ENCODE data around the gene HTT-AS.

HTT-AS gene

GRCh38 chr4:3025881-3026280 is 48.5 kb downstream of the HTT-AS start:
- no peak overlapping the region for H3K27ac ChIP-seq (ENCODE audit: low read length)
- H3K9ac ChIP-seq (ENCODE audit: low read length): no peak overlapping the region
- no peaks in the 10 kb centered on the region for H3K9me2 ChIP-seq (replicated peaks; ENCODE audit: insufficient read depth, low read length)
- no peaks in the 10 kb centered on the region for H3K4me1 ChIP-seq (ENCODE audit: low read length)
- no peak overlapping the region for H2AFZ ChIP-seq (ENCODE audit: low read length)
- no peaks in the 10 kb centered on the region for H3K9me3 ChIP-seq (replicated peaks; ENCODE audit: insufficient read depth, low read length)
- no peaks in the 10 kb centered on the region for H4K20me1 ChIP-seq (ENCODE audit: insufficient read depth, low read length)
- DNase-seq: no peak
- H3F3A ChIP-seq (ENCODE audit: insufficient read depth, low read length): no peaks in the 10 kb centered on the region
- TF ChIP-seq EZH2 (optimal IDR thresholded peaks at IDR 0.05; ENCODE audit: low read depth, low read length): no peak
- no peak for TF ChIP-seq CTCF (IDR thresholded peaks at IDR 0.05; ENCODE audit: low read length)
- TF ChIP-seq EZH2phosphoT487 (IDR thresholded peaks at IDR 0.05; ENCODE audit: low read length): no peak
- H3K79me2 ChIP-seq (ENCODE audit: low read length): no peaks in the 10 kb centered on the region
- no peak overlapping the region for H3K4me2 ChIP-seq (ENCODE audit: low read depth, low read length)
- no peak overlapping the region for H3K4me3 ChIP-seq (ENCODE audit: low read length)
- H3K36me3 ChIP-seq (replicated peaks; ENCODE audit: insufficient read depth, low read length): no peaks in the 10 kb centered on the region
- H3K27me3 ChIP-seq (replicated peaks; ENCODE audit: insufficient read depth, low read length): no peaks in the 10 kb centered on the region

- H3K27me3 ChIP-seq (replicated peaks; ENCODE audit: insufficient read depth, low read length): no peaks in the 10 kb centered on the region
- no peaks in the 10 kb centered on the region for H3K79me2 ChIP-seq (ENCODE audit: low read length)
- H4K20me1 ChIP-seq (ENCODE audit: insufficient read depth, low read length): no peaks in the 10 kb centered on the region
- TF ChIP-seq CTCF (IDR thresholded peaks at IDR 0.05; ENCODE audit: low read length) (no peak), EZH2 (optimal IDR thresholded peaks at IDR 0.05; ENCODE audit: low read depth, low read length) (no peak), EZH2phosphoT487 (IDR thresholded peaks at IDR 0.05; ENCODE audit: low read length) (no peak)
- no peak overlapping the region for H3K4me3 ChIP-seq (ENCODE audit: low read length)
- no peak for DNase-seq
- H3F3A ChIP-seq (ENCODE audit: insufficient read depth, low read length): no peaks in the 10 kb centered on the region
- H3K9ac ChIP-seq (ENCODE audit: low read length): no peak overlapping the region
- H3K4me1 ChIP-seq (ENCODE audit: low read length): no peaks in the 10 kb centered on the region
- no peaks in the 10 kb centered on the region for H3K9me3 ChIP-seq (replicated peaks; ENCODE audit: insufficient read depth, low read length)
- H2AFZ ChIP-seq (ENCODE audit: low read length): no peak overlapping the region
- no peaks in the 10 kb centered on the region for H3K9me2 ChIP-seq (replicated peaks; ENCODE audit: insufficient read depth, low read length)
- no peak overlapping the region for H3K27ac ChIP-seq (ENCODE audit: low read length)
- H3K4me2 ChIP-seq (ENCODE audit: low read depth, low read length): no peak overlapping the region
- no peaks in the 10 kb centered on the region for H3K36me3 ChIP-seq (replicated peaks; ENCODE audit: insufficient read depth, low read length)
Observed at GRCh38 chr4:3022651-3023050, 51.7 kb downstream of the HTT-AS start.

GRCh38 chr4:3022112-3022511 is 52.2 kb downstream of the HTT-AS start:
- Histone ChIP-seq H3K9ac (ENCODE audit: low read length) (no peak overlapping the region), H3K4me1 (ENCODE audit: low read length) (no peaks in the 10 kb centered on the region), H3K4me3 (ENCODE audit: low read length) (no peak overlapping the region), H4K20me1 (ENCODE audit: insufficient read depth, low read length) (no peaks in the 10 kb centered on the region), H3K79me2 (ENCODE audit: low read length) (no peaks in the 10 kb centered on the region), H3K4me2 (ENCODE audit: low read depth, low read length) (no peak overlapping the region), H2AFZ (ENCODE audit: low read length) (no peak overlapping the region), H3F3A (ENCODE audit: insufficient read depth, low read length) (no peaks in the 10 kb centered on the region), H3K27me3 (replicated peaks; ENCODE audit: insufficient read depth, low read length) (no peaks in the 10 kb centered on the region), H3K27ac (ENCODE audit: low read length) (no peak overlapping the region), H3K36me3 (replicated peaks; ENCODE audit: insufficient read depth, low read length) (no peaks in the 10 kb centered on the region), H3K9me2 (replicated peaks; ENCODE audit: insufficient read depth, low read length) (no peaks in the 10 kb centered on the region), H3K9me3 (replicated peaks; ENCODE audit: insufficient read depth, low read length) (no peaks in the 10 kb centered on the region)
- no peak for TF ChIP-seq EZH2 (optimal IDR thresholded peaks at IDR 0.05; ENCODE audit: low read depth, low read length)
- no peak for TF ChIP-seq CTCF (IDR thresholded peaks at IDR 0.05; ENCODE audit: low read length)
- TF ChIP-seq EZH2phosphoT487 (IDR thresholded peaks at IDR 0.05; ENCODE audit: low read length): no peak
- DNase-seq: no peak

Measured in MM.1S (cell line).